Smooth muscle cell (in vitro differentiated cells): ENCODE results near the gene PAK5. TPM values are rescaled to one million over a fixed set of nuclear protein-coding genes. Genes with fewer than 3 reads are reported as not detected.

Experiments
- DNase-seq: peaks from one replicate; lab custom pipeline; 2025; ENCODE audit not compliant: unreplicated experiment; lab: John Stamatoyannopoulos, UW
- H2AFZ ChIP-seq: fragments of 200-600 bp; sonication (generic); 2 replicates; pipeline ENCODE4 v1.6.0; 2016; ENCODE audit warnings: antibody characterized with exemption, low read depth, mild to moderate bottlenecking
- H3F3A ChIP-seq: fragments of 200-600 bp; sonication (generic); 2 replicates; pipeline ENCODE4 v1.6.0; 2017; ENCODE audit warnings: antibody characterized with exemption, low read depth
- H3K27ac ChIP-seq: fragments of 200-600 bp; sonication (generic); 2 replicates; pipeline ENCODE4 v1.5.1; 2016; ENCODE audit warnings: low read depth, mild to moderate bottlenecking
- H3K27me3 ChIP-seq: fragments of 200-600 bp; sonication (generic); 2 replicates; pipeline ENCODE4 v1.6.1; 2016; ENCODE audit warnings: low read depth, mild to moderate bottlenecking
- H3K36me3 ChIP-seq: fragments of 200-600 bp; sonication (generic); 2 replicates; pipeline ENCODE4 v1.5.1; 2016; ENCODE audit warnings: low read depth
- H3K4me1 ChIP-seq: fragments of 200-600 bp; sonication (generic); 2 replicates; pipeline ENCODE4 v1.5.1; 2016; ENCODE audit warnings: low read depth
- H3K4me2 ChIP-seq: fragments of 200-600 bp; sonication (generic); 2 replicates; pipeline ENCODE4 v1.6.0; 2016; ENCODE audit warnings: mild to moderate bottlenecking
- H3K4me3 ChIP-seq: fragments of 200-600 bp; sonication (generic); 2 replicates; pipeline ENCODE4 v1.5.1; 2016; ENCODE audit warnings: mild to moderate bottlenecking
- H3K79me2 ChIP-seq: fragments of 200-600 bp; sonication (generic); 2 replicates; pipeline ENCODE4 v1.6.0; 2016; ENCODE audit warnings: low read depth, mild to moderate bottlenecking
- H3K9ac ChIP-seq: fragments of 200-600 bp; sonication (generic); 2 replicates; pipeline ENCODE4 v1.6.0; 2016; ENCODE audit warnings: low read depth
- H3K9me3 ChIP-seq: fragments of 200-600 bp; sonication (generic); replicated peaks from 2 replicates; pipeline ENCODE4 v1.5.1; 2016; ENCODE audit warnings: low read depth
- H4K20me1 ChIP-seq: fragments of 200-600 bp; sonication (generic); 2 replicates; pipeline ENCODE4 v1.6.0; 2016; ENCODE audit warnings: low read depth
- WGBS: methylation state at CpG from one replicate; pipeline ENCODE4 v1.1.7; 2016; ENCODE audit warnings: low lambda C conversion rate; 5-methylcytosine and 5-hydroxymethylcytosine counted together
- polyA plus RNA-seq: library from polyadenylated mRNA; unstranded; fragments of >200 nt; fragmentation: Nextera tagmentation; extraction: Ambion mirVana; gene quantifications from 2 replicates; pipeline ENCODE4 v1.2.1, GENCODE V29; 2016
- total RNA-seq: library from RNA; depleted of rRNA; stranded (reverse); fragments of >200 nt; gene quantifications from 2 replicates; pipeline ENCODE4 v1.2.3, GENCODE V29; 2014
- TF ChIP-seq, protein P1 (sequence below): fragments of 200-600 bp; sonication (generic); IDR thresholded peaks from 2 replicates; pipeline ENCODE4 v1.5.1; 2017; ENCODE audit warnings: borderline replicate concordance, mild to moderate bottlenecking, antibody characterized with exemption; ENCODE audit not compliant: insufficient read depth, poor library complexity, severe bottlenecking

PAK5 gene
- total and polyA plus RNA-seq, 2 experiments from 2014 or later = 0.13 TPM; not detected in 1

- Histone ChIP-seq H3K36me3 (no peaks in the 10 kb centered on the region), H3K79me2 (no peaks in the 10 kb centered on the region), H3K9ac (no peak overlapping the region), H3K27me3 (peaks cover 3% of the 10 kb centered on the region), H3K4me2 (no peak overlapping the region), H3K4me1 (peaks cover 4% of the 10 kb centered on the region), H3K27ac (no peak overlapping the region), H3K4me3 (no peak overlapping the region), H3K9me3 (no peaks in the 10 kb centered on the region), H3F3A (no peaks in the 10 kb centered on the region), H4K20me1 (no peaks in the 10 kb centered on the region), H2AFZ (no peak overlapping the region)
- no peak for DNase-seq
- WGBS = 79% methylated on average over 4 of the region's 4 CpGs
- TF ChIP-seq, protein P1, sequence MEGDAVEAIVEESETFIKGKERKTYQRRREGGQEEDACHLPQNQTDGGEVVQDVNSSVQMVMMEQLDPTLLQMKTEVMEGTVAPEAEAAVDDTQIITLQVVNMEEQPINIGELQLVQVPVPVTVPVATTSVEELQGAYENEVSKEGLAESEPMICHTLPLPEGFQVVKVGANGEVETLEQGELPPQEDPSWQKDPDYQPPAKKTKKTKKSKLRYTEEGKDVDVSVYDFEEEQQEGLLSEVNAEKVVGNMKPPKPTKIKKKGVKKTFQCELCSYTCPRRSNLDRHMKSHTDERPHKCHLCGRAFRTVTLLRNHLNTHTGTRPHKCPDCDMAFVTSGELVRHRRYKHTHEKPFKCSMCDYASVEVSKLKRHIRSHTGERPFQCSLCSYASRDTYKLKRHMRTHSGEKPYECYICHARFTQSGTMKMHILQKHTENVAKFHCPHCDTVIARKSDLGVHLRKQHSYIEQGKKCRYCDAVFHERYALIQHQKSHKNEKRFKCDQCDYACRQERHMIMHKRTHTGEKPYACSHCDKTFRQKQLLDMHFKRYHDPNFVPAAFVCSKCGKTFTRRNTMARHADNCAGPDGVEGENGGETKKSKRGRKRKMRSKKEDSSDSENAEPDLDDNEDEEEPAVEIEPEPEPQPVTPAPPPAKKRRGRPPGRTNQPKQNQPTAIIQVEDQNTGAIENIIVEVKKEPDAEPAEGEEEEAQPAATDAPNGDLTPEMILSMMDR = no peak
These were observed 241.3 kb downstream of the PAK5 start for GRCh38 chr20:9597547-9597946.

DNA sequence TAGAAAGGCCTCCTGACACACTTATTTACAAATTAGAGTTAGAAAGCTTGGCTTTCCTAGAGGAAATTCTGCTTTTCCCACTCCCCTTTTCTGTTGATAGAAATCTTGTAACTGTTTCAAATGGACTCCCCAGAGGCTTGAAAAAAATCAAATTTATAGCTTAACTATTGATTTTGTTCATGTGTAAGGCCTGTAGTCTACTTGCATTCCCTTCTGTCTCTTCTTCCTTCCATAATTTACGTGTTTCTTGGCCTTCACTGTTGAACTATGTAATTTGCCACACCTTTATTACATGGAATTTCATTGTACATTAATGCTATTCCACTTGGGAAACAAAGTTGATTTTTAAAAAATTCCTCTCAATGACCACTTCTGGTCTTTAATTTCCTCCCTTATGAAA is 243.1 kb downstream of the PAK5 start:
- Histone ChIP-seq H3K4me2 (no peak overlapping the region), H3K4me3 (no peak overlapping the region), H3F3A (no peaks in the 10 kb centered on the region), H3K27me3 (peaks cover 18% of the 10 kb centered on the region), H4K20me1 (no peaks in the 10 kb centered on the region), H3K4me1 (peaks cover 4% of the 10 kb centered on the region), H3K9me3 (no peaks in the 10 kb centered on the region), H3K9ac (no peak overlapping the region), H2AFZ (no peak overlapping the region), H3K79me2 (no peaks in the 10 kb centered on the region), H3K36me3 (no peaks in the 10 kb centered on the region), H3K27ac (no peak overlapping the region)
- no peak for DNase-seq
- TF ChIP-seq, protein P1 = no peak
- 84% methylated on average over 1 of the region's 1 CpG for WGBS

DNA sequence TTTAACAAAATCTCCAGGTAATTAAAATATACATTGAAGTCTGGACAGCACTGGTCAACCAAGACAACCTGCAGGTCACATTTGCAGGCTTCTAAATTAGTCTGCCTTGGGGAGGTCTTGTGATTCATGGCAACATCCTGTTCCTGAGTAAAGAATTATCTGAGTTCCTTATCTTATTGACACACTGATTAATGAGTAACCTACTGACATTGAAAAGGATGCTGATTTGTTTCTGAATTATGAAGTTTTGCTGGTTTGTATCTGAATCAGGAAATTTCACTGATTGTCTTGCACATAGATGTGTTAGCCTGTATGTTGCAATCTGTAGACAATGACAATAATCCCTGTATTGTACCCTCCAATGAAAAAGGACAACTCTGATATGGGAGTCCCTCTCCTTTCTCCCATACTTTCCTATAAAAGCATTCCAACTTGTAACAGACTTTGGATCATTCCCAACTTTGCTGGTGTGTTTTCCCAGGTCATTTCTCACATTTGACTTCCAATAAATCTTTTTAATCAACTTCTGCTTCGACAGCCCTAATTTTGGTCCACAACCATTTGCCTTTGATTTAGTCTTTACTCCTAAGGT is 244.5 kb downstream of the PAK5 start:
- H4K20me1 ChIP-seq = no peaks in the 10 kb centered on the region
- no peaks in the 10 kb centered on the region for H3K9me3 ChIP-seq
- no peak overlapping the region for H3K4me2 ChIP-seq
- H3F3A ChIP-seq = no peaks in the 10 kb centered on the region
- TF ChIP-seq, protein P1 = no peak
- H3K79me2 ChIP-seq = no peaks in the 10 kb centered on the region
- no peak overlapping the region for H3K27ac ChIP-seq
- H3K9ac ChIP-seq = no peak overlapping the region
- WGBS = 100% methylated on average over 1 of the region's 1 CpG
- no peak overlapping the region for H3K4me3 ChIP-seq
- no peaks in the 10 kb centered on the region for H3K36me3 ChIP-seq
- H2AFZ ChIP-seq = no peak overlapping the region
- H3K27me3 ChIP-seq = peaks cover 18% of the 10 kb centered on the region
- H3K4me1 ChIP-seq = no peaks in the 10 kb centered on the region
- no peak for DNase-seq

DNA sequence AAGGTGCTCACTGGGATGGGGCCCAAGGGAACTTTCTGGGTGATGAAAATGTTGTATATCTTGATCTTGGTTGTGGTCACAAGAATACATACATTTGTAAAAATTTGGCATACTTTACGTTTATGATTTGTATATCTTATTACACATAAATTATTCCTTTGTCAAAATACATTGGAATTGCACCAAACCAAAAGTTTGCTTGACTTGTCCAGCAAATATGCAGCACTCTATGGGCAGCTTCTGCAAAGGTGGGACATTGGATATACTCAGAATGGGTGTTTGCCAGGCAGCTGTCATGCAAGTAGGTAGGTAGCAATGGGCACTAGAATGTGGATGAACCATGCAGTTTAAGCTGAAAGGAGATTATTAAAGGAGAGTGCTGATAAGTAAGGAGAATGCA is 246.5 kb downstream of the PAK5 start:
- H3K4me1 ChIP-seq = no peaks in the 10 kb centered on the region
- TF ChIP-seq, protein P1 = no peak
- H3K9me3 ChIP-seq = no peaks in the 10 kb centered on the region
- H4K20me1 ChIP-seq = no peaks in the 10 kb centered on the region
- no peak overlapping the region for H2AFZ ChIP-seq
- no peak overlapping the region for H3K4me3 ChIP-seq
- 72% methylated on average over 1 of the region's 1 CpG for WGBS
- no peak overlapping the region for H3K4me2 ChIP-seq
- no peak overlapping the region for H3K9ac ChIP-seq
- H3F3A ChIP-seq = no peaks in the 10 kb centered on the region
- H3K27me3 ChIP-seq = peaks cover 18% of the 10 kb centered on the region
- DNase-seq = no peak
- H3K79me2 ChIP-seq = no peaks in the 10 kb centered on the region
- no peak overlapping the region for H3K27ac ChIP-seq
- no peaks in the 10 kb centered on the region for H3K36me3 ChIP-seq
